HG02798 (cell line): ENCODE results near the gene DDX42.
"Not testable (repeated sequence)": the region's sequence is repeated elsewhere in the genome, so short reads cannot be mapped to it uniquely, and the experiment has no call there.

ENCODE experiments used
- ATAC-seq: cut with Tn5 transposase; IDR thresholded peaks from one replicate; pipeline ENCODE4 v1.9.1; 2021; ENCODE audit warnings: mild to moderate bottlenecking; ENCODE audit not compliant: unreplicated experiment, poor library complexity

The DDX42 gene

DNA sequence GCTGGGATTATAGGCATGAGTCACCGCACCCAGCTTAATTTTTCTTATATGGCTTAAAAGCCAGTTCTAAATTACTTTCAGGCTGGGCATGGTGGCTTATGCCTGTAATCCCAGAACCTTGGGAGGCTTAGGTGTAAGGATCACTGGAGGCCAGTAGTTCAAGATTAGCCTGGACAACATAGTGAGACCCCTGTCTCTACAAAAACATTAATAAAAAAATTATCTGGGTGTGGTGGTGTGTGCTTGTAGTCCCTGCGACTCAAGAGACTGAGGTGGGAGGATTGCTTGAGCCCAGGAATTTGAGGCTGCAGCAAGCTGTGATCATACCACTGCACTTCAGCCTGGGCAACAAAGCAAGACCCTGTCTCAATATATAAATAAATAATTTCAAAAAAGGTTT is 79.3 kb downstream of the DDX42 start:
- no peak for ATAC-seq

- no peak for ATAC-seq
Observed at GRCh38 chr17:63854709-63855108, 80.7 kb downstream of the DDX42 start.

DNA sequence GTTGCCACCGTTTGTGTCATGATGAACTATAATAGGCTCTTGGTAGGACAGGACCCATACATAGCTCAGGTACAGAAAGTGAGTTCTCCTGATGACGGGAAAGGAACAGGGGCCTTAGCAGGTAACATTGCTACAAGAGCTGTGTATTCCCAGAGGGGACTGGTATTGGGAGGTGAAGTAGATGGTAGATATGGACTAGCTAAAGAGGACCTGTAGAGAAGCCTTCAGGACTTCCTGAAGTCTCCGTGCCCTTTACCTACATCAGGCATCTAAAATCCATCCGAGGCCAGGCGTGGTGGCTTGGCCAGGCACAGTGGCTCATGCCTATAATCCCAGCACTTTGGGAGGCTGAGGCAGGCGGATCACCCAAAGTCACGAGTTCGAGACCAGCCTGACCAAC is 81.2 kb downstream of the DDX42 start:
- no peak for ATAC-seq

GRCh38 chr17:63856425-63856824 is 82.5 kb downstream of the DDX42 start:
- not testable (repeated sequence) for ATAC-seq

DNA sequence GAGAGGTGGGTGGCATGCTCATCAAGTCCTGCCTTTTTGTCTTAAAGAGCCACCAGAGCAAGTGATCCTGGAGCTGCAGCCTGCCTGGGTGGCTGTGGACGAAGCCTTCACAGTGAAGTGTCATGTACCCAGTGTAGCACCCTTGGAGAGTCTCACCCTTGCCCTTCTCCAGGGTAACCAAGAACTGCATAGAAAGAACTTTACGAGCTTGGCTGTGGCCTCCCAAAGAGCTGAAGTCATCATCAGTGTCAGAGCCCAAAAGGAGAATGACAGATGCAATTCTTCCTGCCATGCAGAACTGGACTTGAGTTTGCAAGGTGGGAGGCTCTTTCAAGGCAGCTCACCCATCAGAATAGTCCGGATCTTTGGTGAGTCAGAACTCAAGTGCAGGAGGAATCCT is 85.3 kb downstream of the DDX42 start:
- no peak for ATAC-seq

GRCh38 chr17:63866625-63867024 is 92.7 kb downstream of the DDX42 start:
- ATAC-seq, result not testable (repeated sequence)
